Upper lobe of left lung (tissue), 4 donors: ENCODE data around the gene DPP6.

Experiments
- POLR2A ChIP-seq, 4 donors: fragments of 450-650 bp; IDR thresholded peaks; one replicate each; pipeline ENCODE4 v1.5.1; 2016 to 2017; ENCODE audit warnings: antibody characterized with exemption in 4 of 4, mild to moderate bottlenecking in 2 of 4
- TF ChIP-seq, protein P1 (sequence below), 6 experiments: fragments of 450-650 bp in 4 of 6; fragments of 200-600 bp in 2 of 6; sonication (generic) in 2 of 6; IDR thresholded peaks; one replicate each; pipeline ENCODE4 v1.5.1; 2016 to 2019; ENCODE audit warnings: antibody characterized with exemption in 6 of 6

DNA sequence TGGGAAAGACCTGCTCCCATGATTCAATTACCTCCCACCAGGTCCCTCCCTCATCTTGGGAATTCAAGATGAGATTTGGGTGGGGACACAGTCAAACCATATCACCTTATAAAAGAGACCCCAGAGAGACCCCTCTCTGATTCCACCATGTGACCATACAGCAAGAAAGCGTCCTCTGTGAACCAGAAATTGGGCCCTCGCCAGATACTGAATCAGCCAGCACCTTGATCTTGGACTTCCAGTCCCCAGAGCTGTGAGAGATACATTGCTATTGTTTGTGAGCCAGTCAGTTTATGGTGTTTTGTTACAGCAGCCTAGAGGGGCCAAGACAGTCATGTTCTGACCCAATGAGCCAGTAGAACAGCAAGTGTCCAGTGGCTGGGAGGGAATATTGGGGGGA is 718.2 kb downstream of the DPP6 start:
- TF ChIP-seq, protein P1, sequence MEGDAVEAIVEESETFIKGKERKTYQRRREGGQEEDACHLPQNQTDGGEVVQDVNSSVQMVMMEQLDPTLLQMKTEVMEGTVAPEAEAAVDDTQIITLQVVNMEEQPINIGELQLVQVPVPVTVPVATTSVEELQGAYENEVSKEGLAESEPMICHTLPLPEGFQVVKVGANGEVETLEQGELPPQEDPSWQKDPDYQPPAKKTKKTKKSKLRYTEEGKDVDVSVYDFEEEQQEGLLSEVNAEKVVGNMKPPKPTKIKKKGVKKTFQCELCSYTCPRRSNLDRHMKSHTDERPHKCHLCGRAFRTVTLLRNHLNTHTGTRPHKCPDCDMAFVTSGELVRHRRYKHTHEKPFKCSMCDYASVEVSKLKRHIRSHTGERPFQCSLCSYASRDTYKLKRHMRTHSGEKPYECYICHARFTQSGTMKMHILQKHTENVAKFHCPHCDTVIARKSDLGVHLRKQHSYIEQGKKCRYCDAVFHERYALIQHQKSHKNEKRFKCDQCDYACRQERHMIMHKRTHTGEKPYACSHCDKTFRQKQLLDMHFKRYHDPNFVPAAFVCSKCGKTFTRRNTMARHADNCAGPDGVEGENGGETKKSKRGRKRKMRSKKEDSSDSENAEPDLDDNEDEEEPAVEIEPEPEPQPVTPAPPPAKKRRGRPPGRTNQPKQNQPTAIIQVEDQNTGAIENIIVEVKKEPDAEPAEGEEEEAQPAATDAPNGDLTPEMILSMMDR (IDR thresholded peaks at IDR 0.05) = no peak
- TF ChIP-seq POLR2A (IDR thresholded peaks at IDR 0.05) = no peak
